GM12874 (cell line): ENCODE results near the gene TOM1L2.

ENCODE experiments used
- TF ChIP-seq, protein P1 (sequence below): IDR thresholded peaks from 2 replicates; pipeline ENCODE4 v1.5.1; 2011; ENCODE audit warnings: low read depth, mild to moderate bottlenecking, control low read depth, low read length, moderate library complexity; ENCODE audit not compliant: insufficient read depth

The TOM1L2 gene

DNA sequence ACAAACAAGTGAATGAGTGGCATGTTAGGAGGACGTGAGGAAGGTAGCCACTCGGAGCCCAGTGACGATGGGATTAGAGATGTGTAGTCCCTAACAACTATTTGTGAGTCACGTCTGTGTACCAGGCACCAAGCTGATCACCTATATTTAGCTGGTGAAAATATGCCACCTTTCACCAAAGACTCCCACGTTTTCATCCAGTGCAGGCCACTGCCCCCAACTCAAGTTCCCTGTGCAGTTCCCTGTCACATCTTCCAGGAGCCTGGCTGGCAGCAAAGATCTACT, 67.2 kb downstream of the TOM1L2 start:
- TF ChIP-seq, protein P1, sequence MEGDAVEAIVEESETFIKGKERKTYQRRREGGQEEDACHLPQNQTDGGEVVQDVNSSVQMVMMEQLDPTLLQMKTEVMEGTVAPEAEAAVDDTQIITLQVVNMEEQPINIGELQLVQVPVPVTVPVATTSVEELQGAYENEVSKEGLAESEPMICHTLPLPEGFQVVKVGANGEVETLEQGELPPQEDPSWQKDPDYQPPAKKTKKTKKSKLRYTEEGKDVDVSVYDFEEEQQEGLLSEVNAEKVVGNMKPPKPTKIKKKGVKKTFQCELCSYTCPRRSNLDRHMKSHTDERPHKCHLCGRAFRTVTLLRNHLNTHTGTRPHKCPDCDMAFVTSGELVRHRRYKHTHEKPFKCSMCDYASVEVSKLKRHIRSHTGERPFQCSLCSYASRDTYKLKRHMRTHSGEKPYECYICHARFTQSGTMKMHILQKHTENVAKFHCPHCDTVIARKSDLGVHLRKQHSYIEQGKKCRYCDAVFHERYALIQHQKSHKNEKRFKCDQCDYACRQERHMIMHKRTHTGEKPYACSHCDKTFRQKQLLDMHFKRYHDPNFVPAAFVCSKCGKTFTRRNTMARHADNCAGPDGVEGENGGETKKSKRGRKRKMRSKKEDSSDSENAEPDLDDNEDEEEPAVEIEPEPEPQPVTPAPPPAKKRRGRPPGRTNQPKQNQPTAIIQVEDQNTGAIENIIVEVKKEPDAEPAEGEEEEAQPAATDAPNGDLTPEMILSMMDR: no peak

DNA sequence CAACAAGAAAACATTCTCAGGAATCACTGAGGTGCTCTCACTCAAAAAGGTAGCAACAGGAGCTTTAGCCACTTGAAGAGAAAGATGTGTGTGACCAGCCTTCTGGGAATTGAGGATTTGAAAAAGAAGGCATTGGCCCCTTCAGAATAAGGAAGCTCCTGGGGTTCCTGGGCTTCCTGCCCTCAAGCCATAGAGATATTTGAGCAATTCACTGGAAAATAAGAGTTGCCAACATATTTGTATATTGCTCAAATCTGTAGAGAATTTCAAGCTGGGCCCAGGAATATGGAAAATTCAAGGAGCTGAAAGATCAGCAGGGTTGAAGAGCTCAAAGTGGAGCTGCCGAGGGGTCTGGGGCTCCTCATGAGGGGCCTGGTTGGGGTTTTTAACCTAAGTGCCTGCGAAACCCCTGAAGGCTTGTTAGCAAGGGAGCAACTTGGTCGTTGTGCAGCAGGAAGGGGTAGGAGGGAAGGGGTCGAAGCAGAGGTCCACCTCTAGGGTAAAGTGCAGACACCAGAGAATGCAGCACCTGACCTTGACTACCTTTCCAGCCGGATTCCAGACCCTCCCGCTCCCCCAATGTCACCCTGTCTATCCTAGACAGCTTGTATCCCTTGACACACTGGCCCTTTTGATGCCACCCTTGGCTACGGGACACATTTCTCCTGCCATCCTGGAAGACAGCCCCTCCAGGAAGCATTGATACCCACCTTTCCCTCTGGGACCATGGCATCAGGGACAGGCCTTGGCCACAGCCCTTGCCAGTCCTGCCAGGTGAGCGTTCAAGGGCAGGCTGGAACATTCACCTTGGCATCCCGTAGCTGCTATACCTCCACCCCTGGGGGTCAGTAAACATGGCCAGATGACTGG, 67.8 kb downstream of the TOM1L2 start:
- TF ChIP-seq, protein P1: no peak

DNA sequence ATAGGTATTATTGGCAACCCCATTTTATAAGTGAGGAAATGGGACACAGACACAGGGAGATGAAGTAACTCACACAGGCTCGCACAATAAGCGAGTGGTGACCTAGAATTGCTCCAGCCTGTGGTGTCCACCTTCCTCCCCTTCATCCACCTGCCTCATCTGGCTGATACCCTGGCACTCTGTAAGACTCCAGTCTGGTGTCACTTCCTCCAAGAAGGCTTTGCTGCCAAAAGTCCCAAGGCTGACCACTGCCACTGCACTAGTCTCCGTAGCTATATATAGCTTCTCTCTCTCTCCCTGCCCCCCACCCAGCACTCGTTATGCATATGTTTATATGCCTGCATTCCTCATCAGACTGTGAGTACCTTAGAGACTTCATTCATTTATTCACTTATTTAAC, 69.3 kb downstream of the TOM1L2 start:
- TF ChIP-seq, protein P1: no peak

DNA sequence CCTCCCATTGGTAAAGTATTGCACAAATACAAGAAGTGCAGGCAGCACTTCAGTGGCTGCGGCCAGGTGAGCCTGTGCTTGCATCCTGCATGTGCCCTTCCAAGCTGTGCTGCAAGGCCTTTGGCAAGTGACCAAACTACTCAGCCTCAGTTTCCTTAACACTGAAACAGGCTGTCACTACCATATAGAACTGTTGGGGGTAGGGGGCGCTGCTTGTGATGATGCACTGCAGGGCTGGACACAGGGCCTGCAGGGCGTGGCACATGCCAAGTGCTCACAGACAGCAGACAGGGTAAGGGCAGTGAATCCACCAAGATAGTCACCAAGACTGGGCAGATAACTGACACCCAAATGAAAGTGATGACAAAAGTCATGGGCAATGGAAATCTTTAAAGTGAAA, 69.8 kb downstream of the TOM1L2 start:
- TF ChIP-seq, protein P1: no peak

DNA sequence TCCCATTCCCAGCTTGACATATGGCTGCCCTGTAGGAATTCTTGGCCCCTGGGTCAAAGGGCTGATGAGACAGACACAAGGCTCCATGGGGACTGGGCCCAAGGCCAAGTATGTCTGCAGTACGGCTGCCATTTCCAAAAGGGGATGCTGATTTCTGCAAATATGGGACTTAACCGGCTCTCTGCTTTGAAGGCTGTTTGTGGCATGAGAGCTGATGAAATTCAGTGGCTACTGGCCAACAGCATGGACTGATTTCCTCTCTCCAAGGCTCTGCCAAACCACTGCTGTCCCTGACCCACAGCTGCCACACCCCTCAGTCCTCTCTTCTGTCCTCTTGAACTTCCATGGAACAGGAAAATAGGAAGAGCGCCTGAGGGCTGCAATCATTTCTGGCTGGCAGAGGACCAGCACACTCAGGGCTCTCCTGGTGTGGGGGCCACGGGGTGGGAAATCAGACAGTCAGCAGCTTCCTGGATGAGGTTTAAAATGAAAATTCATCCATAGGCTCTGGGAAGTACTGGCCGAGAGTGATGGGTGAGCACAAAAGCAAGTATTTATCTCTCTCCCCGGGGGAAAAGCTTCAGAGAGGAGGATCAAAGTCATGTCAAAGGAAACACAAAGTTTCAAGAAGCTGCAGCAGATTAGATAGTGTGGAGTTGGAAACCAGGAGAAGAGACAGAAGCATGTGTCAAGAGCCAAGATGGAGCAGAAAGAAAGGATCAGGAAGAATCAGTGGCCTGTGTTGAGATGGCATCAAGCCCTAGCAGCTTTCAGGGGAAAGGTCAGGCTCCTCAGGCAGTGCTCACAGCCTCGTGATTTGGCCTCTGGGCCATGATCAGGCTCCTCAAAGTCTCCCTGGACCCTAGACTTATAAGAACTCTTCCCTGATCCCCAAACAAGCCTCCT, 71.3 kb downstream of the TOM1L2 start:
- TF ChIP-seq, protein P1: no peak

DNA sequence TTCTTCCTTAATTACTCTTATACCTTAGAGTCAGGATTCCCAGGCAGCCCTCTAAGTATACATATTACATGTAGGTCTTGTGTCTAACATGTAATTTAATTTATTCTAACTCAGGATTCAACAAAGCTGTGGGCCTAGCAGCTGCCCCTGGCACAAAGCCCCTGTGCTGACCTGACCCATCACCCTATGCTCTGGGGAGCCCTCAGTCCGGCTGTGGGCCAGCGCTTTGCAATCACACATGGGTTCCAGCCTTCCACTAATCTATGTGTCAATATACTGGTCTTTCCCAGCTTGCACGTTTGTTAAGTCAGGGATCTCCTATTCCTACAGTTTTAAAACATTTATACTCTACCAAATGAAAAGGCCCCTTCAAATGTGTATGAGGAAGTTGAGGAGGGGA, 72.7 kb downstream of the TOM1L2 start:
- TF ChIP-seq, protein P1: no peak

DNA sequence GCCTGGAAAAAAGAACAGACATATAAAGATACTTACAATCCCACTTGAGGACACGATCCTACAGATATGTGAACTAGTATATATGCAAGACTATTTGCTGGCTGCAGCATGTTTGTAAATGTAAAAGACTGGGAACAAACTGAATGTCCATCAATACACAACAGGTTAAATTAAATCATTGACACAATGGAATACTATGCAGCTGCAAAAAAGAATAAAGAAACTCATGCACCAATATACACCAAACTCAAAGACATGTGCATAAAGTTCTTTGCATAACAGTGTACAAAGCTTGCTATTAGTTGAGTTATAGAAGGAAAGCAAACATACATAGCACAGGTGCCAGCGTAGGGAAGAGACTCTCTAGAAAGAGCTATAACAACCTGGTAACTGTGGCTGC, 73.5 kb downstream of the TOM1L2 start:
- TF ChIP-seq, protein P1: no peak
